ENCODE data around the gene GJA9.

- TF ChIP-seq EZH2 (IDR thresholded peaks at IDR 0.05; ENCODE audit: low read length, missing control alignments) (no peak), CTCF (conservative IDR thresholded peaks at IDR 0.05 in 1 of 2, IDR thresholded peaks at IDR 0.05 in 1 of 2; ENCODE audit: low read depth in 1 of 2, low read length in 2 of 2) (peak; percentile 74 to 82)
Observed at GRCh38 chr1:38834937-38835827, 46.2 kb downstream of the GJA9 start.

Measured in fibroblast of lung (primary cell).